T-helper 2 cell (primary cell): Measurements from ENCODE around the gene FECH.

ENCODE experiments used
- DNase-seq, 5 experiments: peaks; one replicate each; pipeline versions ENCODE4 v3.0.0 to v3.0.0-alpha.2; 2012 to 2022
- total RNA-seq, 2 donors: gene quantifications; one replicate each; lab custom pipeline; 2026; lab: John Stamatoyannopoulos, UW

FECH gene, protein sequence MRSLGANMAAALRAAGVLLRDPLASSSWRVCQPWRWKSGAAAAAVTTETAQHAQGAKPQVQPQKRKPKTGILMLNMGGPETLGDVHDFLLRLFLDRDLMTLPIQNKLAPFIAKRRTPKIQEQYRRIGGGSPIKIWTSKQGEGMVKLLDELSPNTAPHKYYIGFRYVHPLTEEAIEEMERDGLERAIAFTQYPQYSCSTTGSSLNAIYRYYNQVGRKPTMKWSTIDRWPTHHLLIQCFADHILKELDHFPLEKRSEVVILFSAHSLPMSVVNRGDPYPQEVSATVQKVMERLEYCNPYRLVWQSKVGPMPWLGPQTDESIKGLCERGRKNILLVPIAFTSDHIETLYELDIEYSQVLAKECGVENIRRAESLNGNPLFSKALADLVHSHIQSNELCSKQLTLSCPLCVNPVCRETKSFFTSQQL
- total RNA-seq = 14.0 to 17.8 reads per million in 2 donors

DNA sequence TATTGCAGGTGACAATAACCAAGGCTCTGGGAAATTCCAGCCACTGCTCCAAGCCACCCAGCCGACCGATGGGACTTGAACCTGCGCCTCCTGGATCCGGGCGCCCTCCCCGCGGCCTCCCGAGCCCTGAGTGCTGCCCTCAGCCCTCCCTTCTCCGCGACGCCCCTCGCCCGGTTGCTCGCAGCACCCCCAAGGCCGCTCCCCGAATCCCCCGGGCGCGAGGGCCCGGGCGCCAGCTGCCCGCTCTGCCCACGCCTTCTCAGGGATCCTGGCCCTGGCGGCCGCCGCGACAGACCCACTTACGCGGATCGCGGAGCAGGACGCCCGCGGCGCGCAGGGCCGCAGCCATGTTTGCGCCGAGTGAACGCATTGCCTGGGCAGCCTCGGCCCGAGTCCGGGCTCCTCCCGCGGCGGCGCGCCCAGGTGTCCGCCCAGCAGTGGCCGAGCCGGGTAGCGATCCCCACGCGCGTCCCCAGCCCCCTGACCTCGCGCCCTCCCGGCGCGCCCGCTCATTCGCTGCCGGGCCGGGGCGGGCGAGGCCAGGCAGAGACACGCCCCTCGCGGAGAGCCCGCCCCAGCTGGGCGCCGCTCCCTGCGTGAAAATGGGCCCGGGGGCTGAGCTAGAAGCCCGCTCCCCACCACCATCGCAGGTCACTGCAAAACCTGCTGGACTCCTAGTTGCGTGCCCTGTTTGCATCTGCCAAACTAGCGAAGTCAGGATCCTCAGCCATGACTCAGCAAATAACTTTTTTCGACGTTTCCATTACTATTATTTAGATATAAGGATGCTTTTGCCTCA, at the start of gene FECH:
TSS of gene FECH (minus strand) at position 452 of the 799 bp plus-strand sequence. CDS start at position 370, 82 bp downstream.
- peak; percentile 43 to 75 (median 54) for DNase-seq

- no peak for DNase-seq
Observed at GRCh38 chr18:57635003-57635822, 48.7 kb upstream of the FECH start.

DNA sequence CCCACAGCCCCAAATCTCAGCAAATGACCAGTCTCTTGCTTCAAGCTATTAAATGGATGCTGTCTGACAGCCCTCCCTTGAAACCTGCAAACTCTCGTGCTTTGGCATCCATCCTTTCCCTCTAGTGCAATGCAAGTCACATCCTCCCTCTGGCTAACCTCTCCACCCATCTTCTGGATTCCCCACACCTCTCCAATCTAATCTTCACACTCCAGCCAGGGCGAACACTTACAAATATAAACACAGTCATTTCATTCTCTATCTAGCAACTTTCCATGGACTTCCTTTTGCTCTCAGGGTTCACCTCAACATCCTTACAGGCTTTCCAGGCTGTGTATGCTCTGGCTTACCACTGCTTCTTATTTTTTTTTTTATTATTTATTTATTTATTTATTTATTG, 45.2 kb upstream of the FECH start:
- no peak for DNase-seq

DNA sequence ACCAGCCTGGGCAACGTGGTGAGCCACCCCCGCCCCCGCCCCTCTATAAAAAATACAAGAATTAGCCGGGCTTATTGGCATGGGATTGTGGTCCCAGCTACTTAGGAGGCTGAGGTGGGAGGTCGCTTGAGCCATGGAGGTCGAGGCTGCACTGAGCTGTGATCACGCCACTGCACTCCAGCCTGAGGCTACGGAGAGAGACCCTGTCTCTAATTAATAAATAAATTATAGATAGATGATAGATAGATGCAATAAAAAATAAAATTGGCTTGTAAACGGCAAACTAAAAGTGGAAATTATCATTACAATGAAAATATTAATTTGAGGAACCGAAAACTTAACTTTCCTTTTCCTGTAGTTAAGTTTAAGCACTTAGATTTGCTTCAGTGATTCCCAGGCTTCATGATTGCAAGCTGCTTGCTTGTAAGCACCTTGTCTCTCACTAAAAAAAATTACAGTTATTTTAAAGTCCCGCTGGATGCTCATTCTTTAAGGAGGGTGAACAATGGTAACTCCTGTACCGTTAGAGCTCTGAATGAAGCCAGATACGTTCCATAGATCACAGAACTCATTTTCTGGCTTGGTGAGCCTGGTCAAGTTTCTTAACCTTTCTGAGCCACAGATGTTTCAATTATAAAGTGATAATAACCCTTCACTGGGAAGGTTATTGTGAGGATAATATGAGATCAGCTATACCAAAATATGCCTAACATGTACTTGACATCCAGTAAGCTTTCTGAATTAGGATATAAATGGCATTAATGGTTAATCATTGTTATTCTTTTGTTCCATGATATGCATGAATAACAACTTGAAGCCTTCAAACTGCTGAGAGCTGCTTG, 44.5 kb upstream of the FECH start:
- no peak for DNase-seq

- DNase-seq = peak; percentile 89 to 96 (median 91)
Observed at GRCh38 chr18:57630002-57630753, 43.7 kb upstream of the FECH start.

DNA sequence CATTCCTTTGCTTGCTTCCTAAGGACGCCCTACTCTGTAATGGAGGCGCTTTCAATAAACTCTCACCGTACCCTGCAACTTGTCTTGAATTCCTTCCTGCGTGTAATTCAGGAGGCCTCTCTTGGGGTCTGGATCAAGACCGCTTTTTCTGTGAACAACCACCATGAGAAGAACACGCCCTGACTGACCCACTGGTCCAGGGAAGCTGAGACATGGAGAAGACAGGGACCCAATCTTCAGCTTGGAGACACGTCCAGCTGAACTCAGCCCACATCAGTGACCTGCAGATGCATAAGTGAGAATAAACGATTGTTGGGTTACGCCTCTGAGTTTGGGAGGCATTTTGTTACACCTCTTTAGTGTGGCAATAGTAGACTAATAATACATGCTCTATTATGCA, 42.9 kb upstream of the FECH start:
- no peak for DNase-seq

GRCh38 chr18:57627488-57627887, 41.0 kb upstream of the FECH start:
- no peak for DNase-seq

DNA sequence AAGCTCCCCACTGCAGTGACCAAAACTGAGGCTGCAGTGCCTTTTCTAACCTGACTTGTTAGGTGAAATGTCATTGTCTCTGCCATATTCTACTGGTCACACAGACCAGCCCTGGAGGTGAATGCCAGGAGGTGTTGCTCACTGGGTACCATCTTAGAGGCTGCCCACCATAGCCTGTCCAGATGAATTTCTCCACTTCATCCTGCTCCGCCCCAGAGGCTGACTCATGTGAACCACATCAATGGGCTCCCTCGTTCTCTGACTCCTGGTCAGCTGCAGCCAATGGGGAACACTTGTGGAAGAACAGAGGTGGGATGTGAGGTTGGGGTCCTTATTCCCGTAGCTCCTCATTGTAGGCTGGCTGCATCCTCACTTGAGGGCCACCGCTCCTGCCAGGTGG, 38.5 kb upstream of the FECH start:
- DNase-seq = no peak

- no peak for DNase-seq
Observed at GRCh38 chr18:57621246-57621604, 34.7 kb upstream of the FECH start.

DNA sequence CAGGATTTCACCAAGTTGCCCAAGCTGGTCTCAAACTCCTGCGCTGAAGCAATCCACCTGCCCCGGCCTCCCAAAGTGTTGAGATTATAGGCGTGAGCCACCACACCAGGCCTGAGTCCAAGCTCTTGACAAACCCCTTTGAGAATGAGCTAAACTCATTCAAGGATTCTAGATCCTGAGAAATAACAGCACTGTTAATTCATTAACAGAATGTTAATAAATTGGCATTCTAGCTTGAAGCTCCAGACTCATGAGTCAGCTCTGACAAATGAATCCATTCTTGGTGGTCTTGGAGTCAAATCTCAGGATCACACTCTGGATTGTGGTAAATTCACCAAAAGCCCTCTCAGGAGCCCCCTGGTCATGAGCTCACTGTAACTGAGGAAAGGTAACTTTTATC, 33.4 kb upstream of the FECH start:
- DNase-seq = no peak

DNA sequence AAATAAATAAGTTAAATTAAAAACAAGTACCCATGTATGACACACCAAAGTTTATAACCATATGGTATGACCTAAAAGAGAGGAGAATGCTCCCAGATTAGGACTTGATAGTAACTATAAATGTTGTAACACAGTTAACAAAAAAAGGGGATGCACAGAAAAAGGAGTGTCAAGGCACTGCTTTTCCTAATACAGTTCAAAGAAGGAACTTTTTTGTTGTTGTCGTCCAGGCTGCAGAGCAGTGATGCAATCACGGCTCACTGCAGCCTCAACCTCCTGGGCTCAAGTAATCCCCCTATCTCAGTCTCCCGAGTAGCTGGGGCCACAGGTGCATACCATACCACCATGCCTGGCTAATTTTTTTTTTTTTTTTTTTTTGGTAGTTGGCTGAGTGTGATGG, 32.4 kb upstream of the FECH start:
- DNase-seq = no peak

GRCh38 chr18:57603871-57604270, 17.4 kb upstream of the FECH start:
- DNase-seq = no peak

- no peak for DNase-seq
Observed at GRCh38 chr18:57595347-57595746, 8.8 kb upstream of the FECH start.

DNA sequence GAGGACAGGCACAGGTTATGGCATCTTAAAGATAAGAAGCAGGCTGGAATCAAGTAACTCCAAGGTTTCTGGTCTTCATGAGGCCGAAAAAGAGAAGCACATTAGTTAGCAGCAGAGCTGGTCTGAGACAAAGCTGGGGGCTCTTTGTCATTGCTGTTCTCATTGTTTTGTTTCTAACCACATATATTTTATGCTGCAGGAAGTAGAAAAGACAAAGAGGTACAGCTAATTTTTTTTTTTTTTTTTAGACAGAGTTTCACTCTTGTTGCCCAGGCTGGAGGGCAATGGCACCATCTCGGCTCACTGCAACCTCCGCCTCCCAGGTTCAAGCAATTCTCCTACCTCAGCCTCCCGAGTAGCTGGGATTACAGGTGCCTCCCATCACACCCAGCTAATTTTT, 6.2 kb upstream of the FECH start:
- DNase-seq = peak in 1 of 5 experiments; percentile 7

DNA sequence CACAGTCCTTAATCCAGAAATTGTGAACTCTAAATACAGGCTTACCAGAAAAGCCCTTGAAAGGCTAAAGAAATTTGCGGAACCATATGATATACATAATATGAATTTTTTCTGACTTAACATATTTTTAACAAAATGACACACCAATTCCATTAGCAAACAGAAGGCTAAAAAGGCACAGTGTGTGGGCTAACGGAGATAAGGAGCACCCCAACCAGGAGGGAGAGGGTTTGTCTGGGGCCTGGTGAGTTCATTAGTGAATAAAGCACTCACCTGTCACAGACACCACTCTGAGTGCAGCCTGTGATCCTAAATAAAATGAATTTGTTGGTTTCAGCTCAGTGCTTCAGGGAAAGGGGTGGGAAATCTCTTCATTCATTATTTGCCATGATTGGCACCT, 2.7 kb upstream of the FECH start:
- DNase-seq = no peak

GRCh38 chr18:57587098-57587661, 678 bp upstream of the FECH start:
- DNase-seq = no peak

DNA sequence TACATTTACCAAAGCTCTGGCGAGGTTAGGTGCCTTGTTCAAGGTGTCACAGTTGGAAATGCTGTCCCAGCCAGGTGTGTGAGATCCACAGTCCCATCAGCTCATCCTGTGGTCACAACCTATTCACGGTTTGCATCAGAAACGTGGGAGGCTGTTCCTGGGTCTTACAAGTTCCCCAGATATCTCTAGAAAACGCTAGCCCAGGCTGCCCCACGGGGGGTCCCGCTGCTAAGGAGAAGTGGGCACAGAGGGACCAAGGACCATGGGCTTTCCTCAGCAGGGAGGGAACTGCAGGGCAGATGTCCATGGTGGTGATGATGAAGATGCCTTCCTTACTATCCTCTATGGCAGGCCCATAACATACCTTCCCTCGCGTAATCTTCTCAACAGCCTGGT, 649 bp downstream of the FECH start:
- peak in 1 of 5 experiments; percentile 5 for DNase-seq

GRCh38 chr18:57585421-57585820, 1.1 kb downstream of the FECH start:
- no peak for DNase-seq

- DNase-seq = no peak
Observed at GRCh38 chr18:57584444-57584843, 2.1 kb downstream of the FECH start.

DNA sequence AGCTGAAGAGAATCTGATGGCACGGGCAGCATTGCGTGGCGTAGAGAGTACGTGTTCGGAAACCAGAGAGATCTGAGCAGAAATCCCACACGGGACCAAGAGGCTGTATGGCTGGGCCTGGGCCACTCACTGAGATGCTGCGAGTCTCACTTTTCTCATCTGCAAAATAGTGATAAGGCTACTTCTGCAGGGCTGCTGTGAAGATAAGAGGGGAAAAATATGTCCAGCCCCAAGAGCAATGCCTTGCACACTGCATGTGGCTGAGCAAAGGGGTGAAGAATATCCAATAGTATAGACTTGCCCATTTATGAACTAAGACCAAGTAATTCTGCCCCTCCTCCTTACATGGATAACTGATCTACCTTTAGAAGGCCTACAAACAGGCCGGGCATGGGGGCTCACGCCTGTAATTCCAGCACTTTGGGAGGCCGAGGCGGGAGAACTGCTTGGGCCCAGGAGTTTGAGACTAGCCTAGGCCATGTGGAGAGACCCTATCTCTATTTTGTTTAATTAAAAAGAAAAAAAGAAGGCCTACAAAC, 3.1 kb downstream of the FECH start:
- DNase-seq = no peak
